Measurements from ENCODE around the gene OR12D2.
"Not testable (repeated sequence)": the region's sequence is repeated elsewhere in the genome, so short reads cannot be mapped to it uniquely, and the experiment has no call there.

Gene OR12D2

GRCh38 chr6:29395331-29395730 lies at the start of gene OR12D2:
TSS of gene OR12D2 (plus strand) at chr6:29395631. CDS start at chr6:29396700, 1,069 bp downstream.
- DNase-seq (ENCODE audit: low spot score), result no peak

- DNase-seq (ENCODE audit: low spot score), result not testable (repeated sequence)
These were observed 46.1 kb upstream of the OR12D2 start for GRCh38 chr6:29349348-29349747.

- DNase-seq (ENCODE audit: low spot score), result no peak
These were observed 40.5 kb upstream of the OR12D2 start for GRCh38 chr6:29354980-29355379.

- no peak for DNase-seq (ENCODE audit: low spot score)
These were observed 39.8 kb upstream of the OR12D2 start for GRCh38 chr6:29355603-29356002.

- no peak for DNase-seq (ENCODE audit: low spot score)
These were observed 26.7 kb upstream of the OR12D2 start, which contains the start of gene OR5V1 for GRCh38 chr6:29368765-29369164. TSS of gene OR5V1 (minus strand) at chr6:29368865. CDS start at chr6:29356195, 12,670 bp downstream.

GRCh38 chr6:29375191-29375590 lies 20.2 kb upstream of the OR12D2 start, which contains the start of gene OR12D3:
TSS of gene OR12D3 (minus strand) at chr6:29375291. CDS start at chr6:29375287, 4 bp downstream.
- DNase-seq (ENCODE audit: low spot score), result no peak

- no peak for DNase-seq (ENCODE audit: low spot score)
These were observed 19.4 kb upstream of the OR12D2 start for GRCh38 chr6:29376003-29376402.

GRCh38 chr6:29388533-29388932 lies 6.9 kb upstream of the OR12D2 start:
- no peak for DNase-seq (ENCODE audit: low spot score)

GRCh38 chr6:29399525-29399924 lies 4.1 kb downstream of the OR12D2 start:
- no peak for DNase-seq (ENCODE audit: low spot score)

GRCh38 chr6:29403801-29404200 lies 8.4 kb downstream of the OR12D2 start:
- DNase-seq (ENCODE audit: low spot score), result no peak

- DNase-seq (ENCODE audit: low spot score), result no peak
These were observed 19.2 kb downstream of the OR12D2 start, which contains the start of gene OR12D1 for GRCh38 chr6:29414588-29414987. TSS of gene OR12D1 (plus strand) at chr6:29414928.

GRCh38 chr6:29419516-29419915 lies 24.1 kb downstream of the OR12D2 start:
- no peak for DNase-seq (ENCODE audit: low spot score)

- DNase-seq (ENCODE audit: low spot score), result no peak
These were observed 28.7 kb downstream of the OR12D2 start for GRCh38 chr6:29424168-29424567.

- DNase-seq (ENCODE audit: low spot score), result no peak
These were observed 29.1 kb downstream of the OR12D2 start for GRCh38 chr6:29424575-29424974.

GRCh38 chr6:29425075-29425474 lies 29.6 kb downstream of the OR12D2 start:
- no peak for DNase-seq (ENCODE audit: low spot score)

GRCh38 chr6:29426654-29427053 lies 31.2 kb downstream of the OR12D2 start:
- DNase-seq (ENCODE audit: low spot score), result no peak

GRCh38 chr6:29436730-29437129 lies 41.3 kb downstream of the OR12D2 start:
- not testable (repeated sequence) for DNase-seq (ENCODE audit: low spot score)

GRCh38 chr6:29439006-29439405 lies 43.6 kb downstream of the OR12D2 start, which contains the start of gene OR10C1:
TSS of gene OR10C1 (plus strand) at chr6:29439306. CDS start at chr6:29440016, 710 bp downstream.
- DNase-seq (ENCODE audit: low spot score), result no peak

- DNase-seq (ENCODE audit: low spot score), result no peak
These were observed 47.3 kb downstream of the OR12D2 start for GRCh38 chr6:29442719-29443118.

GRCh38 chr6:29444031-29444430 lies 48.6 kb downstream of the OR12D2 start:
- not testable (repeated sequence) for DNase-seq (ENCODE audit: low spot score)
